Measurements from ENCODE around the gene SEPTIN12. TPM values are rescaled to one million over a fixed set of nuclear protein-coding genes. Genes with fewer than 3 reads are reported as not detected.

Gene SEPTIN12
- total and polyA plus RNA-seq, 8 donors, result 1.4 TPM; not detected in 7

DNA sequence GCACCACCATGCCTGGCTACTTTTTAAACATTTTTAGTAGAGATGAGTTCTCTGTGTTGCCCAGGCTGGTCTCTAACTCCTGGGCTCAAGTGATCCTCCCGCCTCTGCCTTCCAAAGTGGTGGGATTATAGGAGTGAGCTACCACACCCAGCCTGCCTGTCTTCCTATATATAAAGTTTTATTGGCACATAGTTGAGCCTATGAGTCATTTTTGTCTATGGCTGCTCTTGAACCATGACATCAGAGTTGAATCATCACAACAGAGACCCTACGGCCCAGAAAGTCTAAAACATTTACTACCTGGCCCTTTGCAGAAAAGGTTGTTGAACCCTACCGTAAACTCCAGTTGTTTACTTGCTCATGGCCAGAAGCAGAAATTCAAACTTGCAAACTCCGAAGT is 7.9 kb downstream of the SEPTIN12 start:
- 84 to 95% methylated on average over 4 of the region's 4 CpGs for WGBS, 2 donors
- ATAC-seq, result no peak
- TF ChIP-seq, protein P1, sequence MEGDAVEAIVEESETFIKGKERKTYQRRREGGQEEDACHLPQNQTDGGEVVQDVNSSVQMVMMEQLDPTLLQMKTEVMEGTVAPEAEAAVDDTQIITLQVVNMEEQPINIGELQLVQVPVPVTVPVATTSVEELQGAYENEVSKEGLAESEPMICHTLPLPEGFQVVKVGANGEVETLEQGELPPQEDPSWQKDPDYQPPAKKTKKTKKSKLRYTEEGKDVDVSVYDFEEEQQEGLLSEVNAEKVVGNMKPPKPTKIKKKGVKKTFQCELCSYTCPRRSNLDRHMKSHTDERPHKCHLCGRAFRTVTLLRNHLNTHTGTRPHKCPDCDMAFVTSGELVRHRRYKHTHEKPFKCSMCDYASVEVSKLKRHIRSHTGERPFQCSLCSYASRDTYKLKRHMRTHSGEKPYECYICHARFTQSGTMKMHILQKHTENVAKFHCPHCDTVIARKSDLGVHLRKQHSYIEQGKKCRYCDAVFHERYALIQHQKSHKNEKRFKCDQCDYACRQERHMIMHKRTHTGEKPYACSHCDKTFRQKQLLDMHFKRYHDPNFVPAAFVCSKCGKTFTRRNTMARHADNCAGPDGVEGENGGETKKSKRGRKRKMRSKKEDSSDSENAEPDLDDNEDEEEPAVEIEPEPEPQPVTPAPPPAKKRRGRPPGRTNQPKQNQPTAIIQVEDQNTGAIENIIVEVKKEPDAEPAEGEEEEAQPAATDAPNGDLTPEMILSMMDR (IDR thresholded peaks at IDR 0.05), result no peak

DNA sequence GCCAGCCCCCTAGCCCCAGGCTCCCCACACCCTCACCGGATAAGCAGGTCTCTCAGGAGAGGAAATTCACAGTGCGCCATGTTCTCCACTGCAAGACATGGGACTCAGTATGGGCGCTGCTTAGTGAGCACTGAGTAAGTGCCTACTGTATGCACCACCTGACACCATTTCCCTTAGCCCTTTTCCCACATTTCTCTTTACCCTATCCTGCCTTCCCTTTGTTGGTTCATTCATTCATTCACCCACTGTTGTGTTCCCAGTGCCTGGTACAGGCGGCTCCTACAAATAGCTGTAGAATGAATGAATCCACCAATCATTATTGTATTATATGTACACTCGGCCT is 10.1 kb downstream of the SEPTIN12 start:
- H3K27me3 ChIP-seq, result no peaks in the 10 kb centered on the region
- ATAC-seq (no peak), DNase-seq (no peak), FAIRE-seq (no peak)
- no peak overlapping the region for H3K4me3 ChIP-seq
- H3K4me1 ChIP-seq, result no peaks in the 10 kb centered on the region
- TF ChIP-seq, protein P1 (IDR thresholded peaks at IDR 0.05), result no peak
- WGBS, 2 donors, result 75 to 82% methylated on average over 5 of the region's 5 CpGs
- no peaks in the 10 kb centered on the region for H3K36me3 ChIP-seq
- H3K27ac ChIP-seq, result no peak overlapping the region
- H3K9me3 ChIP-seq, result no peaks in the 10 kb centered on the region
- intact Hi-C loops (cut with DNase I), result no loop called here

More for the DNA sequence above, 7.9 kb downstream of the SEPTIN12 start:
- no peaks in the 10 kb centered on the region for H3K36me3 ChIP-seq
- H3K27me3 ChIP-seq, result no peaks in the 10 kb centered on the region
- no peaks in the 10 kb centered on the region for H3K4me1 ChIP-seq
- FAIRE-seq (no peak), DNase-seq (no peak)
- no peak overlapping the region for H3K27ac ChIP-seq
- no peak overlapping the region for H3K4me3 ChIP-seq
- intact Hi-C loops (cut with DNase I), result no loop called here
- H3K9me3 ChIP-seq, result no peaks in the 10 kb centered on the region

DNA sequence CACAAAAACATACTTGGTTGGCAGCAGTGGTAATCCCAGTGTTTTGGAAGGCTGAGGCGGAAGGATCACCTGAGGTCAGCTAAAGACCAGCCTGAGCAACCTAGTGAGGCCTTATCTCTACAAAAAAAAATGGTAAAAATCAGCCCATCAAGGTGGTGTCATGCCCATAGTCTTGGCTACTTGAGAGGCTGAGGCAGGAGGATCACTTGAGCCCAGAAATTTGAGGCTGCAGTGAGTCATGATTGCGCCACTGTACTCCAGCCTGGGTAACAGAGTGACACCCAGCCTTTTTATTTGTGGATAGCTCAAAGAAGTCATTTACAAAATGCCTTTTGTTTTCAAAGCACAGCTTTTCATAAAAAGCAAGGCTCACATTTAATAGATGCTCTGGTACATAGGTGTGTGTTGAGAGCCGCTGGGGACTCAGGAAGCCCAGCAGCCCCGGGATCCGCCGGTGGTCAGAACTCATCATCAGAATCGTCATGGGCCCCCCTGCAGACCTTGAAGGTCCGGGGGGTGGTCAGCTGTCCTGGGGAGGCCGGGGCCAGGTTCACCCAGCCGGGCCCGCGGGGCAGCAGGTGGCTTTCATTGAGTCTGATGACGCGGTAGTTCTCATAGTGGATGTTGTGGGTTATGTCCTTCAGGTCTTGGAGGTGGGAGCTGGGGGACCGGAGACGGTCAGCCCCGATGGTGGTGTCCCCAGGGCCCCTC is 10.7 kb downstream of the SEPTIN12 start:
- intact Hi-C loops (cut with DNase I), result no loop called here
- no peak for FAIRE-seq
- Histone ChIP-seq H3K36me3 (no peaks in the 10 kb centered on the region), H3K9me3 (no peaks in the 10 kb centered on the region), H3K4me1 (no peaks in the 10 kb centered on the region), H3K27me3 (no peaks in the 10 kb centered on the region), H3K27ac (no peak overlapping the region), H3K4me3 (no peak overlapping the region)
- TF ChIP-seq, protein P1 (IDR thresholded peaks at IDR 0.05), result no peak
- ATAC-seq, result no peak
- DNase-seq, result no peak
- WGBS, 2 donors, result 71 to 79% methylated on average over 17 of the region's 17 CpGs

DNA sequence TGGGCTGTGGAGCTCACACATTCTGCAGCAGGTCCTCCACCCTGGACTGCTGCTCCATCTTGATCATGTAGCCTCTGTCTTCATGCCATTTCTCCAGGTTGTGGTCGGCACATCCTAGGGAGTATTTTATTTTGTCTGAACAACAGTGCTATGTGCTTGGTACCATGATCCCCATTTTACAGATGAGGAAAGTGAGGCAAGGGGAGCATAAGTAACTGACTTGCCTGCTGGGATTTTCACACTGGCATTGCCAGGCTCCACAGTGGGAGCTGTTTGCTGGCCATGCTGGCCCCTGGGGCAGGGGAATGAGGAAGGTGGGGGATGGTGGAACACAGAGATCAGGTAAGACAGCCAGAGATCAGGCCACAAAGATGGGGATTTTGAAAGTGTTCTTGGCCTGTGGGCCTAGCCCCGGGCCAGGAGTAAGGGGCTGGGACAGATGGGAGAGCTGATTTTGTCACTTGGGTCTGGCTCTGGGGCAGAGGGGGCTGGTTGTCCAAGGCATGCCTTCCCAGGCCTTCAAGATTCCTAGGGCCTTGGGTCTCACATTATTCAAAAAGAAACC is 11.9 kb downstream of the SEPTIN12 start:
- no peaks in the 10 kb centered on the region for H3K36me3 ChIP-seq
- WGBS, 2 donors, result 81 to 98% methylated on average over 2 of the region's 2 CpGs
- ATAC-seq (no peak), DNase-seq (no peak), FAIRE-seq (no peak)
- intact Hi-C loops (cut with DNase I), result no loop called here
- H3K4me1 ChIP-seq, result no peaks in the 10 kb centered on the region
- no peak overlapping the region for H3K4me3 ChIP-seq
- H3K27ac ChIP-seq, result no peak overlapping the region
- no peaks in the 10 kb centered on the region for H3K9me3 ChIP-seq
- TF ChIP-seq, protein P1 (IDR thresholded peaks at IDR 0.05), result no peak
- H3K27me3 ChIP-seq, result no peaks in the 10 kb centered on the region

DNA sequence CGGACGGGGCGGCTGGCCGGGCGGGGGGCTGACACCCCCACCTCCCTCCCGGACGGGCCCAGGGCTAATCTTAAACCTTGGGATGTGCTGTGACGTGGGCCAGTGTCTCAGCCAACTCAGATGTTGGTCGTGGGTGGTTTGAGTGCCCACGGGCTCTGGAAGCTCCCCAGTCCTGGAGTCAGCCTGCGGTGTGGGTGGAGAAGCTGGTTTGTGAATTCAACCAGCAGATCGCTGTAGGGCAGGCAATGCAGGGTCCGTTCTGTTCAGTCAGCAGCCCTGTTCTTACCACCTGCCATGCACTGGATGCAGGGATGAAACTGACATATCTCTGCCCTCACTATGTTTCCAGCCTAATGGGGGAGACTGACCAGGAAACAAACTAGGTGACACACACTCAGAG is 13.1 kb downstream of the SEPTIN12 start:
- no peak overlapping the region for H3K4me3 ChIP-seq
- no peak for FAIRE-seq

More for the DNA sequence above, 13.1 kb downstream of the SEPTIN12 start:
- H3K27me3 ChIP-seq, result no peaks in the 10 kb centered on the region
- no peaks in the 10 kb centered on the region for H3K9me3 ChIP-seq
- no peaks in the 10 kb centered on the region for H3K36me3 ChIP-seq
- WGBS, 2 donors, result 82 to 93% methylated on average over 10 to 13 of the region's 13 CpGs
- DNase-seq, result no peak
- intact Hi-C loops (cut with DNase I), result no loop called here
- no peak overlapping the region for H3K27ac ChIP-seq
- no peaks in the 10 kb centered on the region for H3K4me1 ChIP-seq
- TF ChIP-seq, protein P1 (IDR thresholded peaks at IDR 0.05), result no peak
- no peak for ATAC-seq

All from pancreas (tissue), 10 donors.